BLaER1 (cell line): ENCODE results near the gene FYN.
A peak's percentile ranks its signal among the peaks of the same experiment; 100 is the strongest.

Experiments
- H3K27ac ChIP-seq: shearing (Covaris generic); formaldehyde crosslinking; 2 replicates; pipeline ENCODE4 v1.8.1; 2022
- H3K27me3 ChIP-seq: shearing (Covaris generic); formaldehyde crosslinking; 2 replicates; pipeline ENCODE4 v1.8.1; 2022
- H3K36me3 ChIP-seq: shearing (Covaris generic); formaldehyde crosslinking; 2 replicates; pipeline ENCODE4 v1.8.1; 2022
- H3K4me1 ChIP-seq: shearing (Covaris generic); formaldehyde crosslinking; 2 replicates; pipeline ENCODE4 v1.8.1; 2022
- H3K4me2 ChIP-seq: shearing (Covaris generic); formaldehyde crosslinking; 2 replicates; pipeline ENCODE4 v1.8.1; 2022
- H3K4me3 ChIP-seq: shearing (Covaris generic); formaldehyde crosslinking; 2 replicates; pipeline ENCODE4 v1.8.1; 2022
- H3K9ac ChIP-seq: shearing (Covaris generic); formaldehyde crosslinking; 2 replicates; pipeline ENCODE4 v1.8.1; 2022
- H3K9me3 ChIP-seq: shearing (Covaris generic); formaldehyde crosslinking; 2 replicates; pipeline ENCODE4 v1.8.1; 2022
- H4K20me1 ChIP-seq: shearing (Covaris generic); formaldehyde crosslinking; 2 replicates; pipeline ENCODE4 v1.8.1; 2022
- Cebpa-rat ChIP-seq: shearing (Covaris generic); IDR thresholded peaks from 2 replicates; pipeline ENCODE4 v1.8.1; 2022

FYN gene

GRCh38 chr6:111691345-111692225 is 181.7 kb downstream of the FYN start:
- Histone ChIP-seq H3K27me3 (no peaks in the 10 kb centered on the region), H3K9ac (peak overlapping the region; percentile 35; the same call in 1 of the 2 replicates), H3K27ac (peak overlapping the region; percentile 31; the same call in 1 of the 2 replicates), H3K4me3 (no peak overlapping the region), H3K4me2 (peak overlapping the region; percentile 76), H4K20me1 (peaks cover 17% of the 10 kb centered on the region), H3K4me1 (peaks cover 28% of the 10 kb centered on the region), H3K36me3 (peaks cover 95% of the 10 kb centered on the region), H3K9me3 (no peaks in the 10 kb centered on the region)
- TF ChIP-seq Cebpa-rat: no peak

GRCh38 chr6:111689946-111690345 is 183.3 kb downstream of the FYN start:
- no peak overlapping the region for H3K4me2 ChIP-seq
- no peak overlapping the region for H3K27ac ChIP-seq
- no peaks in the 10 kb centered on the region for H3K9me3 ChIP-seq
- H3K4me1 ChIP-seq: peaks cover 44% of the 10 kb centered on the region
- H3K4me3 ChIP-seq: no peak overlapping the region
- no peaks in the 10 kb centered on the region for H3K27me3 ChIP-seq
- H3K36me3 ChIP-seq: peaks cover 97% of the 10 kb centered on the region
- no peak overlapping the region for H3K9ac ChIP-seq
- no peak for TF ChIP-seq Cebpa-rat
- H4K20me1 ChIP-seq: peaks cover 17% of the 10 kb centered on the region

- TF ChIP-seq Cebpa-rat: no peak
- peaks cover 48% of the 10 kb centered on the region for H3K4me1 ChIP-seq
- H3K27me3 ChIP-seq: no peaks in the 10 kb centered on the region
- H3K36me3 ChIP-seq: peaks cover 97% of the 10 kb centered on the region
- H3K9ac ChIP-seq: no peak overlapping the region
- no peak overlapping the region for H3K4me2 ChIP-seq
- no peaks in the 10 kb centered on the region for H3K9me3 ChIP-seq
- H3K4me3 ChIP-seq: no peak overlapping the region
- peaks cover 17% of the 10 kb centered on the region for H4K20me1 ChIP-seq
- no peak overlapping the region for H3K27ac ChIP-seq
Measured at GRCh38 chr6:111689419-111689818, 183.8 kb downstream of the FYN start.

GRCh38 chr6:111688331-111688730 is 184.9 kb downstream of the FYN start:
- TF ChIP-seq Cebpa-rat: no peak
- H3K4me1 ChIP-seq: peaks cover 51% of the 10 kb centered on the region
- no peak overlapping the region for H3K4me3 ChIP-seq
- no peak overlapping the region for H3K4me2 ChIP-seq
- H4K20me1 ChIP-seq: peaks cover 17% of the 10 kb centered on the region
- no peaks in the 10 kb centered on the region for H3K9me3 ChIP-seq
- no peaks in the 10 kb centered on the region for H3K27me3 ChIP-seq
- no peak overlapping the region for H3K9ac ChIP-seq
- no peak overlapping the region for H3K27ac ChIP-seq
- H3K36me3 ChIP-seq: peaks cover 95% of the 10 kb centered on the region

GRCh38 chr6:111687652-111688051 is 185.6 kb downstream of the FYN start:
- Histone ChIP-seq H3K4me2 (no peak overlapping the region), H3K27me3 (no peaks in the 10 kb centered on the region), H3K9me3 (no peaks in the 10 kb centered on the region), H3K4me3 (no peak overlapping the region), H3K27ac (no peak overlapping the region), H4K20me1 (peaks cover 11% of the 10 kb centered on the region), H3K36me3 (peaks cover 95% of the 10 kb centered on the region), H3K4me1 (peaks cover 44% of the 10 kb centered on the region), H3K9ac (no peak overlapping the region)
- no peak for TF ChIP-seq Cebpa-rat

GRCh38 chr6:111686932-111687266 is 186.4 kb downstream of the FYN start:
- Histone ChIP-seq H3K36me3 (peaks cover 95% of the 10 kb centered on the region), H3K4me1 (peaks cover 37% of the 10 kb centered on the region), H3K27ac (no peak overlapping the region), H3K9me3 (no peaks in the 10 kb centered on the region), H3K27me3 (no peaks in the 10 kb centered on the region), H3K4me3 (no peak overlapping the region), H3K4me2 (no peak overlapping the region), H4K20me1 (peaks cover 3% of the 10 kb centered on the region), H3K9ac (no peak overlapping the region)
- no peak for TF ChIP-seq Cebpa-rat

- no peaks in the 10 kb centered on the region for H3K9me3 ChIP-seq
- no peak for TF ChIP-seq Cebpa-rat
- H3K27ac ChIP-seq: peak overlapping the region; percentile 32; the same call in 1 of the 2 replicates
- H3K36me3 ChIP-seq: peaks cover 95% of the 10 kb centered on the region
- H3K4me3 ChIP-seq: no peak overlapping the region
- H3K4me2 ChIP-seq: peak overlapping the region; percentile 38
- no peaks in the 10 kb centered on the region; the same call in 1 of the 2 replicates for H4K20me1 ChIP-seq
- H3K9ac ChIP-seq: no peak overlapping the region
- no peaks in the 10 kb centered on the region for H3K27me3 ChIP-seq
- H3K4me1 ChIP-seq: peaks cover 37% of the 10 kb centered on the region
Measured at GRCh38 chr6:111686249-111686931, 186.9 kb downstream of the FYN start.

- Histone ChIP-seq H3K4me2 (peak overlapping the region; percentile 38), H4K20me1 (no peaks in the 10 kb centered on the region), H3K27me3 (no peaks in the 10 kb centered on the region), H3K9ac (no peak overlapping the region), H3K4me3 (no peak overlapping the region), H3K27ac (peak overlapping the region; percentile 42; the same call in 1 of the 2 replicates), H3K4me1 (peaks cover 44% of the 10 kb centered on the region), H3K36me3 (peaks cover 95% of the 10 kb centered on the region), H3K9me3 (no peaks in the 10 kb centered on the region)
- TF ChIP-seq Cebpa-rat: no peak
Measured at GRCh38 chr6:111685526-111685925, 187.7 kb downstream of the FYN start.

GRCh38 chr6:111685058-111685457 is 188.2 kb downstream of the FYN start:
- H3K4me1 ChIP-seq: peaks cover 49% of the 10 kb centered on the region
- H3K4me3 ChIP-seq: no peak overlapping the region
- H3K9ac ChIP-seq: no peak overlapping the region
- no peaks in the 10 kb centered on the region for H3K9me3 ChIP-seq
- H3K27me3 ChIP-seq: no peaks in the 10 kb centered on the region
- no peaks in the 10 kb centered on the region for H4K20me1 ChIP-seq
- TF ChIP-seq Cebpa-rat: no peak
- peak overlapping the region; percentile 42; the same call in 1 of the 2 replicates for H3K27ac ChIP-seq
- H3K4me2 ChIP-seq: peak overlapping the region; percentile 38
- H3K36me3 ChIP-seq: peaks cover 95% of the 10 kb centered on the region

GRCh38 chr6:111683749-111684267 is 189.4 kb downstream of the FYN start:
- Histone ChIP-seq H3K36me3 (peaks cover 95% of the 10 kb centered on the region), H3K27me3 (no peaks in the 10 kb centered on the region), H3K4me1 (peaks cover 59% of the 10 kb centered on the region), H3K4me3 (no peak overlapping the region), H3K9ac (no peak overlapping the region), H3K4me2 (peak overlapping the region; percentile 16; the same call in 1 of the 2 replicates), H3K9me3 (no peaks in the 10 kb centered on the region), H3K27ac (no peak overlapping the region), H4K20me1 (no peaks in the 10 kb centered on the region)
- TF ChIP-seq Cebpa-rat: no peak
